ENCODE measurements around the gene TOPAZ1. TPM values are rescaled to one million over a fixed set of nuclear protein-coding genes. Genes with fewer than 3 reads are reported as not detected.

The TOPAZ1 gene
- total RNA-seq, 5 donors from 2014 or later (not counting 1 experiment from before 2014, with no cell fraction given) = not detected

- H3K36me3 ChIP-seq (ENCODE audit: control insufficient read depth in 2 of 2, extremely low read depth in 1 of 2, insufficient read depth in 1 of 2, low read length in 1 of 2) = peaks cover 4 to 18% of the 10 kb centered on the region in 2 donors
- H3K9me3 Mint-ChIP-seq = no peaks in the 10 kb centered on the region
- H3K27me3 Mint-ChIP-seq = no peaks in the 10 kb centered on the region
- ATAC-seq (replicated peaks in 1 of 4) (no peak), DNase-seq (no peak)
- H3K4me3 Mint-ChIP-seq = no peak overlapping the region
- POLR2A ChIA-PET = no interaction called here
- peaks cover 15 to 23% (median 17%) of the 10 kb centered on the region in 3 donors for H3K4me1 Mint-ChIP-seq
- WGBS (ENCODE audit: insufficient coverage) = no CpG with 5 or more reads among the region's 1 CpG
- H3K27ac ChIP-seq (ENCODE audit: low read length) = no peak overlapping the region
- no peaks in the 10 kb centered on the region for H3K4me1 ChIP-seq (ENCODE audit: control insufficient read depth in 1 of 2, extremely low read depth in 1 of 2, insufficient read depth in 2 of 2, low read length in 2 of 2)
- H3K9me3 ChIP-seq = no peaks in the 10 kb centered on the region
- H3K4me3 ChIP-seq (ENCODE audit: control insufficient read depth in 1 of 2, extremely low read depth in 1 of 2, low read length in 1 of 2) = no peak overlapping the region
- H3K36me3 Mint-ChIP-seq = peaks cover 35% of the 10 kb centered on the region
- H3K27ac Mint-ChIP-seq = no peak overlapping the region
- no peaks in the 10 kb centered on the region for H3K27me3 ChIP-seq (replicated peaks in 1 of 2; ENCODE audit: control insufficient read depth in 2 of 2, extremely low read depth in 1 of 2, insufficient read depth in 2 of 2, low read length in 1 of 2)
- CTCF ChIA-PET = no interaction called here
Measured at GRCh38 chr3:44353355-44353924, 111.8 kb downstream of the TOPAZ1 start.

GRCh38 chr3:44355362-44356033, 113.8 kb downstream of the TOPAZ1 start:
- Mint-ChIP-seq H3K27ac (no peak overlapping the region), H3K27me3 (no peaks in the 10 kb centered on the region), H3K36me3 (peaks cover 45% of the 10 kb centered on the region), H3K4me1 (peaks cover 6 to 17% (median 9%) of the 10 kb centered on the region in 3 donors), H3K4me3 (no peak overlapping the region), H3K9me3 (no peaks in the 10 kb centered on the region)
- no peaks in the 10 kb centered on the region for H3K9me3 ChIP-seq
- WGBS (ENCODE audit: insufficient coverage) = no CpG with 5 or more reads among the region's 2 CpGs
- H3K27me3 ChIP-seq (replicated peaks in 1 of 2; ENCODE audit: control insufficient read depth in 2 of 2, extremely low read depth in 1 of 2, insufficient read depth in 2 of 2, low read length in 1 of 2) = no peaks in the 10 kb centered on the region
- no peak overlapping the region for H3K4me3 ChIP-seq (ENCODE audit: control insufficient read depth in 1 of 2, extremely low read depth in 1 of 2, low read length in 1 of 2)
- ChIA-PET POLR2A (no interaction called here), CTCF (interaction anchor here in 1 of 2 donors (1.6 kb wide), 1 partner anchor 18 kb away, joined by 4 read pairs; no protein-coding TSS in a partner anchor)
- no peak overlapping the region for H3K27ac ChIP-seq (ENCODE audit: low read length)
- DNase-seq = no peak
- ATAC-seq (replicated peaks in 1 of 4) = no peak
- no peaks in the 10 kb centered on the region for H3K4me1 ChIP-seq (ENCODE audit: control insufficient read depth in 1 of 2, extremely low read depth in 1 of 2, insufficient read depth in 2 of 2, low read length in 2 of 2)
- peaks cover 4 to 28% of the 10 kb centered on the region in 2 donors for H3K36me3 ChIP-seq (ENCODE audit: control insufficient read depth in 2 of 2, extremely low read depth in 1 of 2, insufficient read depth in 1 of 2, low read length in 1 of 2)

GRCh38 chr3:44359146-44359751, 117.6 kb downstream of the TOPAZ1 start:
- ChIA-PET CTCF (no interaction called here), POLR2A (no interaction called here)
- 100% methylated on average over 1 of the region's 3 CpGs for WGBS (ENCODE audit: insufficient coverage)
- Histone ChIP-seq H3K4me3 (ENCODE audit: control insufficient read depth in 1 of 2, extremely low read depth in 1 of 2, low read length in 1 of 2) (no peak overlapping the region), H3K4me1 (ENCODE audit: control insufficient read depth in 1 of 2, extremely low read depth in 1 of 2, insufficient read depth in 2 of 2, low read length in 2 of 2) (no peaks in the 10 kb centered on the region), H3K27me3 (replicated peaks in 1 of 2; ENCODE audit: control insufficient read depth in 2 of 2, extremely low read depth in 1 of 2, insufficient read depth in 2 of 2, low read length in 1 of 2) (no peaks in the 10 kb centered on the region), H3K9me3 (no peaks in the 10 kb centered on the region), H3K36me3 (ENCODE audit: control insufficient read depth in 2 of 2, extremely low read depth in 1 of 2, insufficient read depth in 1 of 2, low read length in 1 of 2) (peaks cover 4 to 24% of the 10 kb centered on the region in 2 donors), H3K27ac (ENCODE audit: low read length) (no peak overlapping the region)
- H3K9me3 Mint-ChIP-seq = no peaks in the 10 kb centered on the region
- no peak overlapping the region for H3K4me3 Mint-ChIP-seq
- no peak for ATAC-seq (replicated peaks in 1 of 4)
- no peak for DNase-seq
- no peak overlapping the region for H3K27ac Mint-ChIP-seq
- H3K4me1 Mint-ChIP-seq = peaks cover 0 to 8% (median 0%) of the 10 kb centered on the region in 3 donors
- H3K27me3 Mint-ChIP-seq = no peaks in the 10 kb centered on the region
- H3K36me3 Mint-ChIP-seq = peaks cover 38% of the 10 kb centered on the region

GRCh38 chr3:44363591-44363990, 121.9 kb downstream of the TOPAZ1 start:
- peaks cover 0 to 18% of the 10 kb centered on the region in 2 donors for H3K36me3 ChIP-seq (ENCODE audit: control insufficient read depth in 2 of 2, extremely low read depth in 1 of 2, insufficient read depth in 1 of 2, low read length in 1 of 2)
- H3K4me3 ChIP-seq (ENCODE audit: control insufficient read depth in 1 of 2, extremely low read depth in 1 of 2, low read length in 1 of 2) = no peak overlapping the region
- ChIA-PET POLR2A (interaction anchor here in 1 of 2 donors (0.5 kb wide), 1 partner anchor 22 kb away, joined by 3 read pairs; no protein-coding TSS in a partner anchor), CTCF (no interaction called here)
- no peak overlapping the region for H3K4me3 Mint-ChIP-seq
- H3K36me3 Mint-ChIP-seq = peaks cover 38% of the 10 kb centered on the region
- WGBS (ENCODE audit: insufficient coverage) = no CpG with 5 or more reads among the region's 2 CpGs
- no peaks in the 10 kb centered on the region for H3K9me3 ChIP-seq
- DNase-seq (no peak), ATAC-seq (replicated peaks in 1 of 4) (no peak)
- no peak overlapping the region for H3K27ac ChIP-seq (ENCODE audit: low read length)
- H3K4me1 Mint-ChIP-seq = no peaks in the 10 kb centered on the region
- no peak overlapping the region for H3K27ac Mint-ChIP-seq
- no peaks in the 10 kb centered on the region for H3K9me3 Mint-ChIP-seq
- H3K27me3 Mint-ChIP-seq = no peaks in the 10 kb centered on the region
- H3K4me1 ChIP-seq (ENCODE audit: control insufficient read depth in 1 of 2, extremely low read depth in 1 of 2, insufficient read depth in 2 of 2, low read length in 2 of 2) = no peaks in the 10 kb centered on the region
- no peaks in the 10 kb centered on the region for H3K27me3 ChIP-seq (replicated peaks in 1 of 2; ENCODE audit: control insufficient read depth in 2 of 2, extremely low read depth in 1 of 2, insufficient read depth in 2 of 2, low read length in 1 of 2)

- H3K27me3 ChIP-seq (replicated peaks in 1 of 2; ENCODE audit: control insufficient read depth in 2 of 2, extremely low read depth in 1 of 2, insufficient read depth in 2 of 2, low read length in 1 of 2) = no peaks in the 10 kb centered on the region
- Mint-ChIP-seq H3K4me3 (no peak overlapping the region), H3K4me1 (no peaks in the 10 kb centered on the region), H3K36me3 (peaks cover 37% of the 10 kb centered on the region), H3K27me3 (no peaks in the 10 kb centered on the region), H3K9me3 (no peaks in the 10 kb centered on the region), H3K27ac (no peak overlapping the region)
- no peaks in the 10 kb centered on the region for H3K4me1 ChIP-seq (ENCODE audit: control insufficient read depth in 1 of 2, extremely low read depth in 1 of 2, insufficient read depth in 2 of 2, low read length in 2 of 2)
- no peak overlapping the region for H3K27ac ChIP-seq (ENCODE audit: low read length)
- no peak overlapping the region for H3K4me3 ChIP-seq (ENCODE audit: control insufficient read depth in 1 of 2, extremely low read depth in 1 of 2, low read length in 1 of 2)
- POLR2A ChIA-PET = no interaction called here
- DNase-seq (no peak), ATAC-seq (replicated peaks in 1 of 4) (no peak)
- no peaks in the 10 kb centered on the region for H3K9me3 ChIP-seq
- peaks cover 0 to 7% of the 10 kb centered on the region in 2 donors for H3K36me3 ChIP-seq (ENCODE audit: control insufficient read depth in 2 of 2, extremely low read depth in 1 of 2, insufficient read depth in 1 of 2, low read length in 1 of 2)
- CTCF ChIA-PET = no interaction called here
- no CpG with 5 or more reads among the region's 1 CpG for WGBS (ENCODE audit: insufficient coverage)
Measured at GRCh38 chr3:44365952-44366351, 124.3 kb downstream of the TOPAZ1 start.

- no peaks in the 10 kb centered on the region for H3K27me3 Mint-ChIP-seq
- no peak overlapping the region for H3K27ac Mint-ChIP-seq
- Histone ChIP-seq H3K4me3 (ENCODE audit: control insufficient read depth in 1 of 2, extremely low read depth in 1 of 2, low read length in 1 of 2) (no peak overlapping the region), H3K36me3 (ENCODE audit: control insufficient read depth in 2 of 2, extremely low read depth in 1 of 2, insufficient read depth in 1 of 2, low read length in 1 of 2) (no peaks in the 10 kb centered on the region), H3K4me1 (ENCODE audit: control insufficient read depth in 1 of 2, extremely low read depth in 1 of 2, insufficient read depth in 2 of 2, low read length in 2 of 2) (no peaks in the 10 kb centered on the region), H3K27me3 (replicated peaks in 1 of 2; ENCODE audit: control insufficient read depth in 2 of 2, extremely low read depth in 1 of 2, insufficient read depth in 2 of 2, low read length in 1 of 2) (no peaks in the 10 kb centered on the region), H3K27ac (ENCODE audit: low read length) (no peak overlapping the region), H3K9me3 (no peaks in the 10 kb centered on the region)
- ATAC-seq (replicated peaks in 1 of 4) (no peak), DNase-seq (no peak)
- H3K36me3 Mint-ChIP-seq = peaks cover 24% of the 10 kb centered on the region
- H3K4me1 Mint-ChIP-seq = no peaks in the 10 kb centered on the region
- WGBS (ENCODE audit: insufficient coverage) = no CpG with 5 or more reads among the region's 1 CpG
- H3K4me3 Mint-ChIP-seq = no peak overlapping the region
- peaks cover 2 to 16% (median 5%) of the 10 kb centered on the region in 3 donors for H3K9me3 Mint-ChIP-seq
- CTCF ChIA-PET = no interaction called here
- POLR2A ChIA-PET = no interaction called here
Measured at GRCh38 chr3:44375450-44375849, 133.8 kb downstream of the TOPAZ1 start.
